Right ventricle myocardium inferior (tissue), 1 donor: Measurements from ENCODE around the gene ARL17A. TPM values are rescaled to one million over a fixed set of nuclear protein-coding genes. Genes with fewer than 3 reads are reported as not detected.
"Not testable (repeated sequence)": the region's sequence is repeated elsewhere in the genome, so short reads cannot be mapped to it uniquely, and the experiment has no call there.

ENCODE experiments used
- ATAC-seq: fragments of 200-7000 bp; cut with Tn5 transposase; one replicate; pipeline ENCODE4 v1.9.1; 2020; ENCODE audit warnings: mild to moderate bottlenecking, moderate library complexity
- DNase-seq: peaks from one replicate; pipeline ENCODE4 v3.0.0; 2021; ENCODE audit errors: missing footprints
- intact Hi-C: fragments of 100-400 bp; cut with DNase I; formaldehyde crosslinking; loops from one replicate; pipeline ENCODE4 v1.11.0; 2022
- total RNA-seq: library from RNA; stranded (reverse); fragmentation: NEBNext Ultra II Directional; extraction: Animal tissue kit (Norgen Biotek cat#: 25700); gene quantifications from one replicate; pipeline ENCODE4 v1.2.1, GENCODE V29; 2021
- donor health status: DM: no; HTN: yes; CAD: no; lungs with severe emphysema.

The ARL17A gene
- total RNA-seq, 1 donor from 2014 or later = 9.2 TPM

DNA sequence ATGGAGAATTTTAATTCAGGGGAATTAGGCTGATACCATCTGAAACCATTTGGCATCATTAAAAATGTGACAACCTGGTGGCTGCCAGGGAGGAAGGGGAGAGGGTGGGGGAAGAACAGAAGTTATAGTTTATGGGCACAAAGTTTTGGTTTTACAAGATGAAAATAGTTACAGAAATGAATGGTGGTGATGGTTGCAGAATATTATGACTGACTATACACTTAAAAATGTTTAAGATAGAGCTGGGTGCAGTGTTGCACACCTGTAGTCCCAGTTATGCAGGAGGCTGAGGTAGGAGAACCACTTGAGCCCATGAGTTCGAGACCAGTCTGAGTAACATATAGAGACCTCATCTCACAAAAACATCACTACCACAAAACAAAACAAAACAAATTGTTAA is 12.5 kb downstream of the ARL17A start:
- ATAC-seq, intact Hi-C loops, DNase-seq: not testable (repeated sequence)

DNA sequence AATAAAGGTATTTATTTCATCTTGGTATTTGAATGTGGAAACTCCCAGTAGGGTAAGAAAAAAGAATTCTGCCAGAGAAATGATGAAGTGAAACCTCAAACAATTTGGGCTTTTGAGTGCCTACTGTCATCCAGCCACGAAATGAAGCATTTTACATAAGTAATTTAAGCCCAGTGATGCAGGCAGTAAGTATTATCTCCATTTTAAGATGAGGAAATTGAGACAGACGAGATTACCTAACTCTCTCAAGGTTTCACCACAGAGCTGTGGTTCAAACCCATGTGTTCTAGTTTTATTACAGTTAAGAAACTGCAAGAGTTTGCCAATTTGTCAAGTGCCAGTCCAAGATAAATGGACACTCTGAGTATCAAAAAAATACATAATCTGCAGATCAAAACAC is 13.2 kb downstream of the ARL17A start:
- DNase-seq, ATAC-seq, intact Hi-C loops: not testable (repeated sequence)

DNA sequence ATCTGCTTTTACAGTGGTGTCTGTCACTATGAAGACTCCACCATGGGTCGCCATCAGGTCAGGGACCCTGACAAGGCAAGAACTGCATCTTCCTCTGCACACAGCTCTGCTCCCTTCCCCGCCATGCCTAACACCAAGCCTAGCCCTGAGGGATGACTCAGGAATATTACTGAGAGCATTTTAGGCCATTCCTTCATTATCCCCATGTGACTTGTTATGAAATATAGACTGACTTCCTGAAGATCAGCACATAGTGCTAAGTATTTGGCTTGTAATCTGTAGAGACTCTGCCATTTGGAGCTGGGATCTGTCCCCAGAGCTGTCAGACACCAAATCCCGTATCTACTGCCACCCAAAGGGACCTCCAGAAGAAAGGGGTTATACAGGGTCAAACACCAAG is 19.4 kb downstream of the ARL17A start:
- DNase-seq, intact Hi-C loops: not testable (repeated sequence)
- ATAC-seq = peak; percentile 83

GRCh38 chr17:46559155-46559554 is 20.3 kb downstream of the ARL17A start:
- DNase-seq, intact Hi-C loops, ATAC-seq: not testable (repeated sequence)

DNA sequence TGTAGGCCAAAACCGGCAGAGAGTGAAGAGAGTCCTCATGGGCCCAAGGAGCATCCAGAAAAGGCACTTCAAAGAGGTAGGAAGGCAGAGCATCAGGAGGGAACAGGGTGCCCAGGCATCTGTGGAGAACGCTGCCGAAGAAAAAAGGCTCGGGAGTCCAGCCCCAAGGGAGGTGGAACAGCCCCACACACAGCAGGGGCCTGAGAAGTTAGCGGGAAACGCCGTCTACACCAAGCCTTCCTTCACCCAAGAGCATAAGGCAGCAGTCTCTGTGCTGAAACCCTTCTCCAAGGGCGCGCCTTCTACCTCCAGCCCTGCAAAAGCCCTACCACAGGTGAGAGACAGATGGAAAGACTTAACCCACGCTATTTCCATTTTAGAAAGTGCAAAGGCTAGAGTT is 30.9 kb downstream of the ARL17A start:
- intact Hi-C loops, DNase-seq, ATAC-seq: not testable (repeated sequence)

GRCh38 chr17:46534716-46535115 is 44.8 kb downstream of the ARL17A start:
- DNase-seq = peak; percentile 39
- intact Hi-C loops, ATAC-seq: not testable (repeated sequence)

- ATAC-seq, DNase-seq, intact Hi-C loops: not testable (repeated sequence)
Measured at GRCh38 chr17:46512168-46512567, 67.3 kb downstream of the ARL17A start, which contains the start of gene LRRC37A2. LRRC37A2 (plus strand) TSS chr17:46512468; CDS start chr17:46512713, 245 bp downstream.

DNA sequence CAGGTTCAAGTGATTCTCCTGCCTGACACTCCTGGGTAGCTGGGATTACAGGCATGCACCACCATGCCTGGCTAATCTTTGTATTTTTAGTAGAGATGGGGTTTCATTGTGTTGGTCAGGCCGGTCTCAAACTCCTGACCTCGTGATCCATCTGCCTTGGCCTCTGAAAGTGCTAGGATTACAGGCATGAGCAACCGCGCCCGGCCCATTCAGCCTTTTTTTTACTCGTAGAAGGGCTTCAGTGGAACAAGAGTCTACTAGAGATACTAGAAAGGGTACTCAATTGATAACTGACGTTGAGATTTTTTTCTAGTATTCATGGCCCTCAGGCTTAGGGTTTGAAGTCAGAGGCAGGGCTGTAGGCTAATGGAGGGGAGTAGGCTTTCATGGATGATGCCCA is 73.6 kb downstream of the ARL17A start:
- ATAC-seq, intact Hi-C loops, DNase-seq: not testable (repeated sequence)

DNA sequence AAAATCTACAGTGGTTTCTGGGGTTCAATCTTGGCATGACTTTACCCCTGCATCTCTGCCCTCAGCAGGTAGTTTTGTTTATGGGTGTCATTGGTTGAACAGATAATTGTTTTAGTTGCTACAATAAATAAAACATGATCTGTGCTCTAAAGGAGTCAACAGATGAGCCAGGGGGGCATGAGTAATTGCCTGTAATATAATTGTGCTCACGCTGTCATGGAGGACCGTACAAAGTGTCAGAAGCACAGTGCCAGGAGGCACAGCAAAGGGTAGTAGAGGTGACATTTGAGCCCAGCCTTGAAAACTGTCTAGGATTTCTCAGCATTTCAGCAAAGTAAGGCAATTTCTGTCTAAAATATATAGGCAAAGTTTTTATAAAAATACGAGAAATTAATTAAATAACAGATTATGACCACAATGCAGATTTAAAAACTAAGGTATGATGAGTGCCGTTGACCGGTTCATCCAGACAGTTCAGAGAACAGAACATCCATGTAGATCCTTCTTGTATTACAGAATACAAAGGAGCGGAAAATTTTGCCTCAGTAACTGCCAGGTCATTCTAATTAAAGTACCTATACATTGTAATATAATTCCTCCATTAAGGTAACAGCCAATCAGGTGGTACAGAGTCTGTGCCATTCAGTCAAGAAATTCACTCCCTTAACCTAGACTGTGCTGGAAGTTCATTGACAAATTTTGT is 79.9 kb downstream of the ARL17A start:
- intact Hi-C loops, ATAC-seq, DNase-seq: not testable (repeated sequence)

GRCh38 chr17:46492021-46492420 is 87.5 kb downstream of the ARL17A start:
- ATAC-seq, intact Hi-C loops: not testable (repeated sequence)
- peak; percentile 64 for DNase-seq

- DNase-seq, intact Hi-C loops, ATAC-seq: not testable (repeated sequence)
Measured at GRCh38 chr17:46481310-46481709, 98.2 kb downstream of the ARL17A start.

DNA sequence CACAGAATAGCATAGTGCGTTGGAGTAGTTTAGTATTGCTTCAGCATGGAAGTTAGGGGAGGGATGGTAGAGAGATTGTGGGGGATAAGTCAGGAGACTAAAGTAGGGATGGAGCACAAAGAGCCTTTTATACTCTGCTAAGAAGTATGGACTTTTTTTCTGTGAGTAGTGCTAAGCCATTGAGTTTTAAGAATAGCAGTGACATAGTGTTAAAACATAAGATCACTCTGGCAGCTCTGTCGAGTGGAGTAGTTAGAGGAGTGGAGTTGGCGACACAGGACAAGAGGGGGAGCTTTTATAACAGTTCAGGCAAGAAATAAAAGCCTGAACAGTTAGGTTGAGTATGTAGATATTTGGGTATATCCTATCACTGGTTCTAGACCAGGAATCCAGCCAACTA is 100.7 kb downstream of the ARL17A start:
- ATAC-seq, intact Hi-C loops, DNase-seq: not testable (repeated sequence)

DNA sequence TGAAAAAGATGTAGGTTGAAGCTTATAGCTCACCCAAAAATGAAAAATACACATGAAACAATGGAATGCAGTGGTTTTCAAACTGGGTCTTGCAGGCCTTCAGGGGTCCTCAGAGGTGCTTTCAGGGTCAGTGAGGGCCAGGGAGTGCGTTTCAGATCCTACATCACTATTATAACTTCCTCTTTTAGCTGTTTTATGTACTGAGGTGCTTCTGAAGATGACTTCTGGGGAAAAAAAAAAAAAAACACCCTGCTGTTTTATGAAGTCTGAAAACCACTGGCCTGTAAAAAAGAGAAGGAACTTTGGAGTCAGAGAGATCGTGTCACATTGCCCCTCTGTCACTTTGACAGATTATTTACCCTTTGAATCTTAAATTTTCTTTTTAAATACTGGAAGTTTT is 103.9 kb downstream of the ARL17A start:
- ATAC-seq, DNase-seq, intact Hi-C loops: not testable (repeated sequence)

- intact Hi-C loops, ATAC-seq, DNase-seq: not testable (repeated sequence)
Measured at GRCh38 chr17:46474489-46474888, 105.0 kb downstream of the ARL17A start.

DNA sequence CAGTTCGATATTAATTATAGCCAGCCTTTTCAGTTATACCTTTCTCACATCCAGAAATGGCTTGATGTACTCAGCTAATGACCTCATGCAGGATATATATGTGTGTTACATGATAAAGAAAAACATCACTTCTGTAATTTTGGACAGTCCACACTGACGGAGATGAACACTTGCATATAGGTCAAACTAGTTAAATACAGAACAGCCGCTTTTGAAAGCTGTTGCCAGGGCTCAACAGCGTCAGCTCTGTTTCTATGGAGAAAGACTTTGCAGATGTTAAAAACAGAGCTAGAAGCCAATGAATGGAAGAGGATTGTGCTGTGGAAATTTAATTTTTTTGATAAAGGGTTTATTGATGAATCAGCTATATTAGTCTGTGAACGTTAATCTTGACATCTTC is 111.9 kb downstream of the ARL17A start:
- DNase-seq, ATAC-seq, intact Hi-C loops: not testable (repeated sequence)

Other genes with a start within 250 kb of the ARL17A start
- gene ARL17B, start 217.9 kb downstream of the ARL17A start, total RNA-seq = 14.9 TPM
- gene LRRC37A2, start 67.2 kb downstream of the ARL17A start, total RNA-seq = 5.2 TPM
- 26.8 TPM for gene NSF, start 11.0 kb upstream of the ARL17A start, total RNA-seq
- 1.0 TPM for gene WNT3, start 239.0 kb upstream of the ARL17A start, total RNA-seq